HG02885 (cell line): ENCODE data around the gene ZFPL1.

Experiments used
- ATAC-seq: cut with Tn5 transposase; IDR thresholded peaks from one replicate; pipeline ENCODE4 v1.9.1; 2021; ENCODE audit warnings: mild to moderate bottlenecking; ENCODE audit not compliant: unreplicated experiment, poor library complexity

ZFPL1 gene

GRCh38 chr11:65126624-65127274 is 42.7 kb downstream of the ZFPL1 start:
- no peak for ATAC-seq

- no peak for ATAC-seq
Observed at GRCh38 chr11:65127473-65128181, 43.6 kb downstream of the ZFPL1 start.

- no peak for ATAC-seq
Observed at GRCh38 chr11:65128182-65129145, 44.4 kb downstream of the ZFPL1 start.

- ATAC-seq: no peak
Observed at GRCh38 chr11:65129649-65130441, 45.8 kb downstream of the ZFPL1 start.

- no peak for ATAC-seq
Observed at GRCh38 chr11:65130631-65131416, 46.8 kb downstream of the ZFPL1 start.

- ATAC-seq: no peak
Observed at GRCh38 chr11:65131417-65131776, 47.4 kb downstream of the ZFPL1 start.

GRCh38 chr11:65131895-65132237 is 47.8 kb downstream of the ZFPL1 start:
- no peak for ATAC-seq

GRCh38 chr11:65132238-65132987 is 48.4 kb downstream of the ZFPL1 start:
- ATAC-seq: peak; percentile 40

GRCh38 chr11:65132988-65133700 is 49.1 kb downstream of the ZFPL1 start:
- no peak for ATAC-seq

- ATAC-seq: no peak
Observed at GRCh38 chr11:65133724-65134123, 49.7 kb downstream of the ZFPL1 start.

GRCh38 chr11:65134240-65134951 is 50.4 kb downstream of the ZFPL1 start, which contains the start of gene SYVN1:
Gene SYVN1 (minus strand): TSS chr11:65134519. CDS start chr11:65133601, 918 bp downstream.
- ATAC-seq: peak; percentile 61

GRCh38 chr11:65134952-65135632 is 51.1 kb downstream of the ZFPL1 start:
- peak; percentile 75 for ATAC-seq

- no peak for ATAC-seq
Observed at GRCh38 chr11:65135633-65136145, 51.7 kb downstream of the ZFPL1 start.

- ATAC-seq: no peak
Observed at GRCh38 chr11:65136515-65137096, 52.6 kb downstream of the ZFPL1 start.
